ENCODE results near the gene MYOZ2.

DNA sequence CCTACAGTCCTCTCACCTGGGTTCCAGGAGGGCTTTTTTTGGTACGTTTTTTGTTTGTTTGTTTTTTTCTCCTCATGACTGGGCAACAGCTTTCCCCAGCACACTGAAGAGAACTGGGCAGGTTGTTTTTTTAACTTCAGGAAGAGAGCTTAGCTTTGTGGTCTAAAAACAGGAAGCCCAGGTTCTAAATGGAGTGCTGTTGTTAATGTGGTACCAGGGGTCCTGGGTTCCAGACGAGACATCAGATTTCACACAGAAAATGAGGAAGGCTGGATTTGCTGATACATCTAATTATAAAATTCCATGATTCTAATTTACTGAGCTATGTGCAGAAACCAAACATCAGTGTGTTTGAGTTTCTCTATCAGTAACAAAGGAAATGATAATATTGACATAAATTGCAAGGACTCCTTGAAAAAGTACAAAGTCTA lies 4.2 kb downstream of the MYOZ2 start:
- TF ChIP-seq, protein P1, sequence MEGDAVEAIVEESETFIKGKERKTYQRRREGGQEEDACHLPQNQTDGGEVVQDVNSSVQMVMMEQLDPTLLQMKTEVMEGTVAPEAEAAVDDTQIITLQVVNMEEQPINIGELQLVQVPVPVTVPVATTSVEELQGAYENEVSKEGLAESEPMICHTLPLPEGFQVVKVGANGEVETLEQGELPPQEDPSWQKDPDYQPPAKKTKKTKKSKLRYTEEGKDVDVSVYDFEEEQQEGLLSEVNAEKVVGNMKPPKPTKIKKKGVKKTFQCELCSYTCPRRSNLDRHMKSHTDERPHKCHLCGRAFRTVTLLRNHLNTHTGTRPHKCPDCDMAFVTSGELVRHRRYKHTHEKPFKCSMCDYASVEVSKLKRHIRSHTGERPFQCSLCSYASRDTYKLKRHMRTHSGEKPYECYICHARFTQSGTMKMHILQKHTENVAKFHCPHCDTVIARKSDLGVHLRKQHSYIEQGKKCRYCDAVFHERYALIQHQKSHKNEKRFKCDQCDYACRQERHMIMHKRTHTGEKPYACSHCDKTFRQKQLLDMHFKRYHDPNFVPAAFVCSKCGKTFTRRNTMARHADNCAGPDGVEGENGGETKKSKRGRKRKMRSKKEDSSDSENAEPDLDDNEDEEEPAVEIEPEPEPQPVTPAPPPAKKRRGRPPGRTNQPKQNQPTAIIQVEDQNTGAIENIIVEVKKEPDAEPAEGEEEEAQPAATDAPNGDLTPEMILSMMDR (IDR thresholded peaks at IDR 0.05): no peak
- TF ChIP-seq POLR2A (IDR thresholded peaks at IDR 0.05): no peak

All from tibial nerve (tissue), 3 donors.